Esophagus muscularis mucosa (tissue), 4 donors: ENCODE results near the gene NUP35. TPM values are rescaled to one million over a fixed set of nuclear protein-coding genes. Genes with fewer than 3 reads are reported as not detected.
A peak's percentile ranks its signal among the peaks of the same experiment; 100 is the strongest.

Experiments
- DNase-seq: peaks from one replicate; pipeline ENCODE4 v3.0.0-alpha.2; 2017; ENCODE audit errors: extremely low spot score
- H3K27ac ChIP-seq, 4 donors: fragments of 200-600 bp; sonication (generic); replicated peaks in 1 of 4; 1 replicate in 3 of 4; 2 replicates in 1 of 4; pipeline ENCODE4 v1.5.1; 2016 to 2019; ENCODE audit warnings: mild to moderate bottlenecking in 1 of 4
- H3K27me3 ChIP-seq, 4 donors: fragments of 200-600 bp; sonication (generic); one replicate each; pipeline versions ENCODE4 v1.5.1 to v1.6.0; 2016 to 2019
- H3K36me3 ChIP-seq, 4 donors: fragments of 200-600 bp; sonication (generic); one replicate each; pipeline ENCODE4 v1.5.1; 2016 to 2019
- H3K4me1 ChIP-seq, 4 donors: fragments of 200-600 bp; sonication (generic); one replicate each; pipeline ENCODE4 v1.5.1; 2016 to 2019
- H3K4me3 ChIP-seq, 4 donors: fragments of 200-600 bp; sonication (generic); 1 replicate in 2 of 4; 2 replicates in 2 of 4; pipeline ENCODE4 v1.5.1; 2016 to 2019; ENCODE audit warnings: mild to moderate bottlenecking in 4 of 4, moderate library complexity in 1 of 4
- H3K9me3 ChIP-seq, 4 donors: fragments of 200-600 bp; sonication (generic); 1 replicate in 3 of 4; 2 replicates in 1 of 4; pipeline ENCODE4 v1.5.1; 2016 to 2019
- CTCF ChIP-seq, 3 experiments: fragments of 200-600 bp in 2 of 3; fragments of 450-650 bp in 1 of 3; sonication (generic) in 2 of 3; IDR thresholded peaks; one replicate each; pipeline ENCODE4 v1.5.1; 2017 to 2019; ENCODE audit warnings: antibody characterized with exemption in 3 of 3, mild to moderate bottlenecking in 2 of 3, moderate library complexity in 1 of 3
- EP300 ChIP-seq: sonication (generic); formaldehyde crosslinking; IDR thresholded peaks from one replicate; pipeline ENCODE4 v1.6.1; 2017; ENCODE audit warnings: antibody characterized with exemption
- POLR2A ChIP-seq: fragments of 450-650 bp; IDR thresholded peaks from one replicate; pipeline ENCODE4 v1.6.1; 2017; ENCODE audit warnings: antibody characterized with exemption, moderate library complexity, mild to moderate bottlenecking, low read depth
- POLR2AphosphoS5 ChIP-seq, 2 donors: sonication (generic); formaldehyde crosslinking; IDR thresholded peaks; one replicate each; pipeline ENCODE4 v1.6.1; 2017; ENCODE audit warnings: antibody characterized with exemption in 2 of 2
- WGBS: methylation state at CpG from one replicate; pipeline ENCODE4 v1.1.5; 2018; 5-methylcytosine and 5-hydroxymethylcytosine counted together
- intact Hi-C: fragments of 100-400 bp; cut with DNase I; formaldehyde crosslinking; loops from one replicate; pipeline ENCODE4 v1.15.1; 2023
- total RNA-seq, 4 donors: library from RNA; depleted of rRNA; stranded (reverse); fragments of >200 nt; gene quantifications; one replicate each; pipeline versions ENCODE4 v1.1.0 to v1.2.1, GENCODE V29; 2016

Gene NUP35
- 10 to 100 TPM in 3 of 4 donors, 1 to 10 TPM in 1; 7.6 to 11.6 (median 10.7) TPM for total RNA-seq

GRCh38 chr2:183124222-183124956 is at the start of gene NUP35:
NUP35 (plus strand) TSS chr2:183124443; CDS start chr2:183124458, 15 bp downstream.
- Histone ChIP-seq H3K27me3 (no peaks in the 10 kb centered on the region), H3K4me3 (peak within 1 kb of the TSS; percentile 76 to 93 (median 84)), H3K36me3 (peaks cover 0 to 8% (median 0%) of the 10 kb centered on the region in 4 donors), H3K4me1 (peaks cover 5 to 21% (median 14%) of the 10 kb centered on the region in 4 donors), H3K9me3 (no peaks in the 10 kb centered on the region), H3K27ac (peak within 1 kb of the TSS; percentile 86 to 91 (median 88))
- under 1% methylated on average over 18 of the region's 43 CpGs for WGBS
- intact Hi-C loops = loop anchor here (5.0 to 10.0 kb wide), 2 partner anchors 37 to 360 kb away; no protein-coding TSS in a partner anchor
- TF ChIP-seq CTCF (IDR thresholded peaks at IDR 0.05) = no peak
- no peak for TF ChIP-seq POLR2A
- peak; percentile 79 to 90 for TF ChIP-seq POLR2AphosphoS5 (IDR thresholded peaks at IDR 0.05)
- TF ChIP-seq EP300 = no peak
- peak; percentile 96 for DNase-seq

GRCh38 chr2:183078163-183078463 is 46.1 kb upstream of the NUP35 start:
- intact Hi-C loops = loop anchor here (2.0 kb wide), 1 partner anchor 39 kb away; the partner anchor contains the start of gene NCKAP1

GRCh38 chr2:183078464-183079138 is 45.6 kb upstream of the NUP35 start, which contains the start of gene DUSP19:
DUSP19 (plus strand) TSS chr2:183078747; CDS start chr2:183078934, 187 bp downstream.
- intact Hi-C loops = loop anchor here (2.0 kb wide), 1 partner anchor 40 kb away; the partner anchor contains the start of gene NCKAP1
- Histone ChIP-seq H3K36me3 (no peaks in the 10 kb centered on the region), H3K27ac (peak within 1 kb of the TSS; percentile 85 to 92 (median 86)), H3K27me3 (no peaks in the 10 kb centered on the region), H3K4me1 (peaks cover 0 to 25% (median 19%) of the 10 kb centered on the region in 4 donors), H3K9me3 (no peaks in the 10 kb centered on the region), H3K4me3 (peak within 1 kb of the TSS; percentile 64 to 71 (median 70))
- under 1% methylated on average over 19 of the region's 20 CpGs for WGBS
- TF ChIP-seq POLR2AphosphoS5 (IDR thresholded peaks at IDR 0.05) = peak; percentile 93 to 97
- no peak for TF ChIP-seq EP300
- peak; percentile 98 for DNase-seq

More at GRCh38 chr2:183078163-183078463, 46.1 kb upstream of the NUP35 start:
- WGBS = 4% methylated on average over 8 of the region's 8 CpGs
- no peaks in the 10 kb centered on the region for H3K36me3 ChIP-seq
- H3K4me1 ChIP-seq = peaks cover 0 to 25% (median 19%) of the 10 kb centered on the region in 4 donors
- peak overlapping the region; percentile 85 to 92 (median 86) for H3K27ac ChIP-seq
- no peak for DNase-seq
- no peaks in the 10 kb centered on the region for H3K9me3 ChIP-seq
- TF ChIP-seq POLR2A (no peak), POLR2AphosphoS5 (IDR thresholded peaks at IDR 0.05) (no peak)
- no peaks in the 10 kb centered on the region for H3K27me3 ChIP-seq
- peak overlapping the region; percentile 64 to 71 (median 70) for H3K4me3 ChIP-seq

- intact Hi-C loops = loop anchor here (2.0 kb wide), 1 partner anchor 40 kb away; the partner anchor contains the start of gene NCKAP1
- H3K27ac ChIP-seq = peak overlapping the region; percentile 85 to 92 (median 86)
- DNase-seq = no peak
- no peaks in the 10 kb centered on the region for H3K9me3 ChIP-seq
- 21% methylated on average over 13 of the region's 13 CpGs for WGBS
- TF ChIP-seq CTCF (IDR thresholded peaks at IDR 0.05) (peak in 1 of 3 experiments; percentile 16), POLR2A (no peak)
- no peaks in the 10 kb centered on the region for H3K36me3 ChIP-seq
- peaks cover 0 to 25% (median 19%) of the 10 kb centered on the region in 4 donors for H3K4me1 ChIP-seq
- no peaks in the 10 kb centered on the region for H3K27me3 ChIP-seq
- H3K4me3 ChIP-seq = peak overlapping the region; percentile 64 to 71 (median 70)
These were observed 45.0 kb upstream of the NUP35 start for GRCh38 chr2:183079139-183079775.

GRCh38 chr2:183081911-183082310 is 42.3 kb upstream of the NUP35 start:
- Histone ChIP-seq H3K4me3 (no peak overlapping the region), H3K9me3 (no peaks in the 10 kb centered on the region), H3K4me1 (peaks cover 0 to 25% (median 19%) of the 10 kb centered on the region in 4 donors), H3K27me3 (no peaks in the 10 kb centered on the region), H3K27ac (no peak overlapping the region), H3K36me3 (no peaks in the 10 kb centered on the region)
- no peak for DNase-seq
- intact Hi-C loops = no loop called here
- WGBS = 21% methylated on average over 1 of the region's 1 CpG
- TF ChIP-seq CTCF (IDR thresholded peaks at IDR 0.05) (no peak), POLR2A (no peak), EP300 (no peak), POLR2AphosphoS5 (IDR thresholded peaks at IDR 0.05) (no peak)
